Upper lobe of left lung (tissue), 4 donors: ENCODE measurements around the gene MAD1L1.

ENCODE experiments used
- CTCF ChIP-seq, 6 experiments: fragments of 450-650 bp in 4 of 6; fragments of 200-600 bp in 2 of 6; sonication (generic) in 2 of 6; IDR thresholded peaks; one replicate each; pipeline ENCODE4 v1.5.1; 2016 to 2019; ENCODE audit warnings: antibody characterized with exemption in 6 of 6
- POLR2AphosphoS5 ChIP-seq, 2 donors: sonication (generic); formaldehyde crosslinking; IDR thresholded peaks; one replicate each; pipeline ENCODE4 v1.5.1; 2017; ENCODE audit warnings: antibody characterized with exemption in 2 of 2

DNA sequence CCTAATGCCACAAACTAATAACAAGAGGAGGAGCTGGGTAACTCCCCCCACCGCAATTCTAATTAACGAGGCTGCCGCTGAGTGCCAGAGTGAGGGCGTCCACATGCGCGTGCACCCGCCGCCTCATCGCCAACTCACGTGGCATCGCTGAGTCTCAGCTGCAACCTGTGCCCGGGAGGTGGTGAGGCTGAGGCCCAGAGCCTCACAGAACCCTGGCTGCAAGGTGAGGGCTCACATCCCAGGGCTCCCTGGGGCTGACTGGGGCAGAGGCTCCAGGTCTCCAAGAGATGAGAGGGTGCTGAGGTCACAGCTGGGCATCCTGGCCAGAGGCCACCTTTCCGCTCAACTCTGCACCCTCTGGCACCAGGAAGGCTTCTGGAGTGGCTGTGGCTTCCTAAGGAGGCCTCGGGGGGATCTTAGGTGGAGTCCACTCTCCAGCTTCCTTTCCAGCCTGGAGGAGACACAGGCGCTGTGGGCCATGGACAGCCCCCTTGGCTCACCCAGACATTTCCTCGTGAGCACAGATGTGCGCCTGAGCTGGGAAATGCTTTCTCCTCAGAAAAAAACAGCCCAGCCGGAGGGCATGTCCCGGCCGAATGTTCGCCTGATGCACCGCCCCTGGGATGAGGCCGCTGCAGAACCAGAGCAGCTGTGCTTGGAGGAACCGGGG lies 242.6 kb downstream of the MAD1L1 start:
- no peak for TF ChIP-seq POLR2AphosphoS5 (IDR thresholded peaks at IDR 0.05)
- TF ChIP-seq CTCF (IDR thresholded peaks at IDR 0.05): no peak
